CD4-positive, alpha-beta T cell treated with Interleukin-1 beta for 1 hour (primary cell): ENCODE results near the gene ARID4A.
"Not testable (repeated sequence)": the region's sequence is repeated elsewhere in the genome, so short reads cannot be mapped to it uniquely, and the experiment has no call there.

ENCODE experiments used
- DNase-seq, 2 donors: peaks; one replicate each; pipeline ENCODE4 v3.0.0-alpha.2; 2020 to 2022

The ARID4A gene

DNA sequence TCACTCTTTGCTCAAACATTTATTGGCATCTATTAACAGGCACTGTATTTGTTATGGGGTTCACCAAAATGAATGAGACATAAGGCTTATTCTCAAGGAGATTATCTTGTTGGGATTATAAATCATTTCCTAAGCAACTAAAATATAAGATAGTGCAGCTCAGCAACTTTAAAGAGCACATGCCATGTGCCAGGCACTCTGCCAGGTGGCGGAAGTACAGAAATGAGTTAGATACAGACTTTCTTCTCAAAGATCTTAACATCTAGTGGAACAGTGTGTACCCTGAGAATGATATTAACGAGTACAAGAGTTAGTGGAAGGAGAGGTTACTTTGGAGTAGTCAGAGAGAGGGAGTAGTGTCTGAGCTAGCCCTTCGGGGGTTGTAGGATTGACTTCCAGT is 68.9 kb downstream of the ARID4A start:
- no peak for DNase-seq

DNA sequence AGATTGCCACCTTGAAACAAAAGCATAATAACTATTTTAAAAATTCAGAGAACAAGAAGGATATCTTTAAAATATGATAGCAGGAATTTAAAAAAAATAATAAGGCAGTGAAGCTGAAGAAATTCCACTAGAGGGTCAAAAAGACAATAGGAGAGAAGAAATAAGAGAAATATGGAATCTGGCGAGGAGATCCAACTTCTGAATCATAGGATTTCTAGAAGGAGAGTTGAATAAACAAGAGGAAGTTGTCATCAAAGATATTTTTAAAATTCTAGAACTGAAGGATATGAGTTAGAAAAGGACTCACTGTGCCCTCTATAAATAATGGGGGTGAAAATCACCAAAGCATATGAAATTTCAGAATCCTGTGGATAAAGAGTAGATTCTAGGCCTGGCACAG is 70.6 kb downstream of the ARID4A start:
- DNase-seq, result no peak

DNA sequence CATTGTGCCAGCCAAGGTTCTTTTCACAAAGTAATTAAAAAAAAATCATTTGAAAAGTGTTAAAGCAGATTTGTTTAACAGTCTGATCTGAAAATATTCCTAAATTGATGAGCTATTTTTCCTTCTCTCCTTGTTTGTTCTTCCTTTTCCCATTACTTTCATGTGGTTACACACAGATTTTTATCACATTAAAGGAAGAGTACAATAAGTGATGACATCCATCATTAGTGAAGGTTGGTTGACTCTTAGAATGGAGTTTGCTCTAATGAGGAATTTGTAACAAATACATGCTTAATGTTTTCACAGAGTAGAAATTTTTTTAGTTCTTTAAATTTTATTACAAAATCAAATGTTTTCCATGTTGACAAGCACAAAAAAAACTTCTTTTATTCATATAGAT is 78.4 kb downstream of the ARID4A start:
- no peak for DNase-seq

DNA sequence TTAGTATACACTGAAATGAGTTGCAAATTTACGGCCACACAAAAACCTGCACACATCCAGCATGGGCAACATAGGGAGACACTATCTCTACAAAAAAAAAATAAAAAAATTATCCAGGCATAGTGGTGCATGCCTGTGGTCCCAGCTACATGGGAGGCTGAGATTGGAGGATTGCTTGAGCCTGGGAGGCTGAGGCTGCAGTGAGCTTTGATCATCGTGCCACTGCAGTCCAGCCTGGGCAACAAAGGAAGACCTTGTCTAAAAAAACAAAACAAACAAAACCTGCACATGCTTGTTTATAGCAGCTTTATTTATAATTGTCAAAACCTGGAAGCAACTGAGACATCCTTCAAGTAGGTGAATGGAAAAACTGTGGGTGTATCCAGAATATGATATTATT is 92.5 kb downstream of the ARID4A start:
- no peak for DNase-seq

DNA sequence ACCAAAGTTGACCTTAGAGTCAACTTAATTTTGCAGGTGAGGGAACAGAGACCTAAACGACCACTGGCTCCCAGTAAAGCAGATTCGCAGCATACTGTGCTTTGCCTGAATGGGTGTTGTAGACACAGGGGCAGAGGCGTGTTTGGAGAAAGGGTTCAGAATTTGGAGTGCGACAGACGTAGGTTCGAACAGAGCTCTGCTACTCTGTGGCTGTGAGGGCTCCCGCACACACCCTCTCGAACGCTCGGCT is 97.1 kb downstream of the ARID4A start:
- no peak for DNase-seq

DNA sequence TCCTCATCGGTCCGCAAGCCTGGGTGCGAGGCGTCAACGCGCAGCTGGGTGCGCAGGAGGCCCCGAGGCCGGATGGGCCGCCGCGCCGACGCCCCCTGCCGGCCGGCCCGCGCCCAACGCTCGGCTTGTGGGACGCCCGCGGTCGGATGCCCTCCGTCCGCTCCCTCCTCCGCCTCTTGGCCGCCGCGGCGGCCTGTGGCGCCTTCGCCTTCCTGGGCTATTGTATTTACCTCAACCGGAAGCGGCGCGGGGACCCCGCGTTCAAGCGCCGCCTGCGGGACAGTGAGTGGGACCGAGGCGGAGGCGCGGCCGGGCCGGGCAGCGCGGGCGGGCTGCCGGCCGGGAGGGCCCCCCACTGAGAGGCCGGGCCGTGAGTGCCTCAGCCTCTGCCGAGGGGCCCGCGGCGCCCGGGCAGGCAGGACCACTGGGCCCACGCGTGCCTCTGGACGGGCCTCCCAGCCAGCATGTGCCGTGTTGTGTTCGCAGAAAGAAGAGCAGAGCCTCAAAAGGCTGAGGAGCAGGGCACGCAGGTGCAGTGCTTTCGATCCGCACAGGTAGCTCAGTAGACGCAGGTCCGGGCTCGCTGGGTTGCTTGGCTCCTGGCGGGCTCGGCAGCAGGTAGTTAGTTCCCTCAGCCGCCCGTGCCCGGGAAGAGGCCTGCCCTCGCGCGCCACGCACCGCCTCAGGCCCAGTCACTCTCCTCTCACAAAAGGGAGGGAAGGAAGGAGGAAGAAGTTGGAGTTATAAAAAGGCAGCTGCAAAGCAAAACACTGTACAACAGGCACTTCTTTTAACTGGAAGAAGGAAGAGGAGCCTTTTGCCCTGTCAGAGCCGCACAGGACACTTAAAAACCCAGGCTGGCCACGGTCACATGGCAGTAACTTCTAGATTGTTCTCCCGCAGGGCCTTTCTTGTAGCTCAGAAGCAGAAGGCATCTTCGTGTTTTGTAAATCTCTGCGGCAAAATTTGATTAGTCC is 97.7 kb downstream of the ARID4A start, which contains the start of gene TOMM20L:
TOMM20L (plus strand) TSS at position 119 of the 977 bp plus-strand sequence; CDS start at position 147, 28 bp downstream.
- DNase-seq, result peak; percentile 81 to 83

DNA sequence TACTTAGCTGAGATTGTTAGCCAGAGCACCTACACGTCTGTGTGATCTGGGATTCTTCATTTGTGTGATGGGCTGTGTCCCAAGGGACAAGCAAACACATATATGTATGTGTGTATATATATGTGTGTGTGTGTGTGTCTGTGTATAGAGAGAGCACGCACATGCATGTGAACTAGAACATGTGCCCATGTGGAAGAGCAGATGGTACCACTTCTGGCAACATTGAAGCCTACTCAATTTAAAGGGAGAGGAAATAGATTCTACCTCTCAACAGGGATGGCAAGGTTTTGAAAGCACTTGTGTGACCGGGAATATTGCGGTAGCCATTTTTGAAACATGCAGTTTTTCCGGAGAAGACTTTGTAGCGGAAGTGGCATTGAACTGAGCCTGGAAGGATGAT is 98.8 kb downstream of the ARID4A start:
- no peak for DNase-seq

DNA sequence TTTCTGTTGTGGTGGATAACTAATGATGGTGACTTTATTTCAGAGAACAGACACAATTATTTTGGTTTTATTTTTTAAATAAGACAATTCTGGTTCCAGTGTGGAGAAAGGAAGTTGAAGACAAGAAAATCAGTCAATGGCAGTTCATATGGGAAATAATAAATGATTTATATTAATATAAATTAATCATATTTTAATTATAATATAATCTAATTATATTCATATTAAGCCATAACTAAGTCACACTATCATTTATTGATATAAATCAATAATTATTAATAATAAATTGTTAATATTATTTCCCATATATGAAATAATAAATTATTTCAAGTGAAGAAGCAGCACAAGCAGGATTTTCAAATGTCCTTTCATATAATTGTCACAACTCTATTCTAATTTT is 100.1 kb downstream of the ARID4A start:
- no peak for DNase-seq

DNA sequence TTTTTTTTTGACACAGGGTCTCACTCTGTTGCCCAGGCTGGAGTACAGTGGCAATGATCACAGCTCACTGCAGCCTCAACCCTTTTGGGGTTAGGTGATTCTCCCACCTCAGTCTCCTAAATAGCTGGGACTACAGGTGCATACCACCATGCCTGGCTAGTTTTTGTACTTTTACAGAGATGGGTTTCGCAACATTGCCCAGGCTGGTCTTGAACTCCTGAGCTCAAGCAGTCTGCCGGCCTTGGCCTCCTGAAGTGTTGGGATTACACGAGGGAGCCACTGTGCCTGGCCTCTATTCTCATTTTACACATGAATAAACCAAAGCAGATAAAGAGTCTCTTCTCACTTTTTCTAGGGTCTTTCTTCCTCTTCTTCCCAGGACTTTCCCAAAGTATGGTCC is 100.5 kb downstream of the ARID4A start:
- no peak for DNase-seq

DNA sequence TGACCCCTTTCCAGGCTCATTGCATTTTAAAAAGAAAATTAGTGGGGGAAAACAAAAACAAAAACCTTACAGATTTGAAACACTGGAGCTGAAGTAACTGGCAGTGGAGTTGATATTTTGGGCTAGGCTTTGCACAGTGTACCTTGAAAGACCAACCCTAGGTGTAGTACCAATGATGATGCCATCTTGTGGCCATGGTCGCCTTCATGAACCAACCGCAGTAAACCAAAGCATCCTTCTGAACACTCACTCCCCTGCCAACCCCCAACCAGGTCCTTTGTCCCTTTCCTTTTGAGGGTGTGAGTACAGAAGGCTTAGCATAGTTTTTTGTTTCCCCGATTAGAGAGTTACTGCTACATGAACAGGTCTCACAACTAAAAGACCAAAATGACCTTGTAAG is 103.2 kb downstream of the ARID4A start:
- DNase-seq, result no peak

DNA sequence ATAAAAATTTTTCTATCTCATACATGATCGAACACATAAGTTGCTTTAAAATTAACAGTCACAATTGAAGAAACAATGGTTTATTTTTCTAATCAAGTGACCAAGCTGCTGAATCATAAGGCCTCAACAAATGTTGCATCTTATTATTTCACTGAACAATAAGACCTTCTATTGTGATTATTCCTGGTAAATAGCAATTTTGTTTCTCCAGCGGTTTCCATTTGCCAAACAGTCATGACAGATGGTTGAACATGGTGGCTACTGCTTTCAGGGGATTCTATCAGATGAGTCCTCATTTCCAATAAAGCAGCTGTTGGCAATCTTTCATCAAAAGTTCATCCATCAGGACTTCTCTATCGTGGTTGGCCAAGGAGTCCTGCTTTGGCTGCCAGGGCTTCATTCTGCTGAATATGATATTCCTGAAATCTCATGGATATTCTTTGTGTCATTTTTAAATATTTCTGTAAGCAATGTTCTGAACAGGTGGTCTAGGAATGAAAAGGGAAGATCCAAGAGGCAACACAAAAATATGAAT is 110.4 kb downstream of the ARID4A start:
- no peak for DNase-seq

DNA sequence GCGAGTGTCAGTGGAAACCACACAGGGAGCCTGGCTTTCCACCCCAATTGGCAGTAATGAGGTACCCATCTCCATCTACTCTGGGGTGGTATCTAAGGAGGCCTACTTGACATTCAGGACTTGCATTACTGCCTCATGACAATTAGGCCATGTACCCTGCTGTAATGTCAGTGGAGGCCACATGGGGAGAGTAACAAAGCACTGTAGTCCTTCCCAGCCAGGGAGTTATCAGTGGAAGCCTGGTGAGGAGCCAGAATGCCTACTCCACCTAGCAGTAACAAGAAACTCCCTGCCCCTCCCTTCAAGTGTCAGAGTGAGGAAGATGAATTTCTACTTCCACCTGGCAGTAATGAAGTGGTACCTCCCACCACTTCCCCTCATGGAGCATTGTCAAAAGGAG is 116.5 kb downstream of the ARID4A start:
- no peak for DNase-seq

DNA sequence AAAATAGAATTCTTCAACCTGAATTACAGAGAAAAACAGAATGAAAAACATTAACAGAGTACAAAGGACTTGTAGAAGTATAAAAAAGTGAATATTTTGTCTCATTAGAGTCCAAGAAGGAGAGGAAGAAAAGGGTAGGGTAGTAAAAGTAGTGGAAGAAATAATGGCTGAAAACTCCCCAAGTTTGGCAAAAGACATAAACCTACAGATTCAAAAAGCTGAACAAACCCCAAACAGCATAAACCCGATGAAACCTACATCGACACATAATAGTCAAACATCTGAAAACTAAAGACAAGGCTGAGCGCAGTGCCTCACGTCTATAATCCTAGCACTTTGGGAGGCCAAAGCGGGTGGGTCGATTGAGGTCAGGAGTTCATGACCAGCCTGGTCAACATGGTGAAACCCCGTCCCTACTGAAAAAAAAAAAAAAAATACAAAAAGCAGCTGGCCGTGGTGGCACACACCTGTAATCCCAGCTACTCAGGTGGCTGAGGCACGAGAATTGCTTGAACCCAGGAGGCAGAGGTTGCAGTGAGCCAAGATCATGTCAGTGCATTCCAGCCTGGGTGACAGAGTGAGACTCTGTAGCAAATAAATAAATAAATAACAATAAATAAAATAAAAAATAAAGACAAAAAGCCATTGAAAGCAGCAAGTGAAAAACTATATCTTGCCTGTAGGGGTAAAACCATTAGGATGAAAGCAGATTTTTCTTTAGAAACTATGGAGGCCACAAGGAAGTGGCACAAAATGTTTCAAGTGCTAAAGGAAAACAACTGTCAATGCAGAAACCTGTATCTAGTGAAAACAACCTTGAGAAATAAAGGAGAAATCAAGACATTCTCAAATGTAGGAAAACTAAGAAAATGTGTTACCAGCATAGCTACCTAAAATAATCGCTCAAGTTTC is 117.5 kb downstream of the ARID4A start:
- no peak for DNase-seq

DNA sequence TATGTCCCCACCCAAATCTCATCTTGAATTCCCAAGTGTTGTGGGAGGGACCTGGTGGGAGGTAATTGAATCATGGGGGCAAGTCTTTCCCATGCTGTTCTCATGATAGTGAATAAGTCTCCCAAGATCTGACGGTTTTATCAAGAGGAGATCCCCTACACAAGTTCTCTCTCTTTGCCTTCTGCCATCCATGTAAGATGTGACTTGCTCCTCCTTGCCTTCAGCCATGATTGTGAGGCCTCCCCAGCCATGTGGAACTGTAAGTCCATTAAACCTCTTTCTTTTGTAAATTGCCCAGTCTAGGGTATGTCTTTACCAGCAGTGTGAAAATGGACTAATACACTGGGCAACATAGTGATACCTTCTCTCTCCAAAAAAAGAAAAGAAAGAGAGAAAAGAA is 118.6 kb downstream of the ARID4A start:
- DNase-seq, result not testable (repeated sequence)
